Posterior vena cava (tissue), 2 donors: ENCODE data around the gene EXD3. TPM values are rescaled to one million over a fixed set of nuclear protein-coding genes. Genes with fewer than 3 reads are reported as not detected.
"Not testable (repeated sequence)": the region's sequence is repeated elsewhere in the genome, so short reads cannot be mapped to it uniquely, and the experiment has no call there.

ENCODE experiments used
- DNase-seq: peaks from one replicate; pipeline ENCODE4 v3.0.0-alpha.2; 2020; ENCODE audit warnings: low spot score
- intact Hi-C, 2 donors: fragments of 100-400 bp; cut with DNase I; formaldehyde crosslinking; loops; one replicate each; pipeline versions ENCODE4 v1.14.1 to v1.14.2; 2022 to 2023
- total RNA-seq, 2 donors: library from RNA; stranded (reverse); fragmentation: NEBNext Ultra II Directional; extraction: Animal tissue kit (Norgen Biotek cat#: 25700); gene quantifications; one replicate each; pipeline ENCODE4 v1.2.1, GENCODE V29; 2021
- donor health status: DM: yes; HTN: yes; CAD: no.
- donor health status: DM: yes; HTN: yes; CAD: no.

EXD3 gene
- total RNA-seq, 2 donors from 2014 or later = 13.9 to 14.6 TPM

- DNase-seq = no peak
- intact Hi-C loops = no loop called here
These were observed 41.2 kb downstream of the EXD3 start for GRCh38 chr9:137381501-137382443.

- no peak for DNase-seq
- intact Hi-C loops = no loop called here
These were observed 42.4 kb downstream of the EXD3 start for GRCh38 chr9:137380606-137381005.

DNA sequence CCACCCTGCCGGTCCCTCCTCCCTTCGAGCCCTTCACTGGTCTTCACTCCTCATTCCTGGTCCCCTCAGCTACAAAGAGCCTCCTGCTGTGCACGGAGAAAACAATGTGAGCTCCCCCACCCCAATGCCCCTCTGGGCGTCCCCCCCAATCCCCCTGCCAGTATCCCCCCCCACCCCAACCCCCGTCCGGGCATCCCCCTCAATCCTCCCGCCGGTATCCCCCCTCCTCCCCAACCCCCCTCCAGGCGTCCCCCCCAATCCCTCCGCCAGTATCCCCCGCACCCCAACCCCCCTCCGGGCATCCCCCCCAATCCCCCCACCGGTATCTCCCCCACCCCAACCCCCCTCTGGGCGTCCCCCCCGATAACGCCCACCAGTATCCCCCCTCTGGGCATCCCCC lies 42.8 kb downstream of the EXD3 start:
- intact Hi-C loops = no loop called here
- no peak for DNase-seq

- intact Hi-C loops = no loop called here
- no peak for DNase-seq
These were observed 43.2 kb downstream of the EXD3 start for GRCh38 chr9:137379761-137380161.

DNA sequence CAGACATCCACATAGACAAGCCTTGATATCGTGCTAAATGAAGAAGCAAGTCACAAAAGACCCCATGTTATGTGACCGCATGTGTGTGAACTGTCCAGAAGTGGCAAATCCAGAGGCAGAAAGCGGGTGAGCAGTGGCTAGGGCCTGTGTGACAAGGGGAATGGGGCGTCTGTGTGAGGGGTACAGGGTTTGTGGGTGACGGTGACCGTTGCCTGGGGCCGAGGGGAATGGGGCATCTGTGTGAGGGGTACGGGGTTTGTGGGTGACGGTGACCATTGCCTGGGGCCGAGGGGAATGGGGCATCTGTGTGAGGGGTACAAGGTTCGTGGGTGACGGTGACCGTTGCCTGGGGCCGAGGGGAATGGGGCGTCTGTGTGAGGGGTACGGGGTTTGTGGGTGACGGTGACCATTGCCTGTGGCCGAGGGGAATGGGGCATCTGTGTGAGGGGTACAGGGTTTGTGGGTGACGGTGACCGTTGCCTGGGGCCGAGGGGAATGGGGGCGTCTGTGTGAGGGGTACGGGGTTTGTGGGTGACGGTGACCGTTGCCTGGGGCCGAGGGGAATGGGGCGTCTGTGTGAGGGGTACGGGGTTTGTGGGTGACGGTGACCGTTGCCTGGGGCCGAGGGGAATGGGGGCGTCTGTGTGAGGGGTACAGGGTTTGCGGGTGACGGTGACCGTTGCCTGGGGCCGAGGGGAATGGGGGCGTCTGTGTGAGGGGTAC lies 44.1 kb downstream of the EXD3 start:
- DNase-seq, intact Hi-C loops: not testable (repeated sequence)

- DNase-seq = no peak
- intact Hi-C loops = no loop called here
These were observed 46.6 kb downstream of the EXD3 start for GRCh38 chr9:137376386-137376785.

DNA sequence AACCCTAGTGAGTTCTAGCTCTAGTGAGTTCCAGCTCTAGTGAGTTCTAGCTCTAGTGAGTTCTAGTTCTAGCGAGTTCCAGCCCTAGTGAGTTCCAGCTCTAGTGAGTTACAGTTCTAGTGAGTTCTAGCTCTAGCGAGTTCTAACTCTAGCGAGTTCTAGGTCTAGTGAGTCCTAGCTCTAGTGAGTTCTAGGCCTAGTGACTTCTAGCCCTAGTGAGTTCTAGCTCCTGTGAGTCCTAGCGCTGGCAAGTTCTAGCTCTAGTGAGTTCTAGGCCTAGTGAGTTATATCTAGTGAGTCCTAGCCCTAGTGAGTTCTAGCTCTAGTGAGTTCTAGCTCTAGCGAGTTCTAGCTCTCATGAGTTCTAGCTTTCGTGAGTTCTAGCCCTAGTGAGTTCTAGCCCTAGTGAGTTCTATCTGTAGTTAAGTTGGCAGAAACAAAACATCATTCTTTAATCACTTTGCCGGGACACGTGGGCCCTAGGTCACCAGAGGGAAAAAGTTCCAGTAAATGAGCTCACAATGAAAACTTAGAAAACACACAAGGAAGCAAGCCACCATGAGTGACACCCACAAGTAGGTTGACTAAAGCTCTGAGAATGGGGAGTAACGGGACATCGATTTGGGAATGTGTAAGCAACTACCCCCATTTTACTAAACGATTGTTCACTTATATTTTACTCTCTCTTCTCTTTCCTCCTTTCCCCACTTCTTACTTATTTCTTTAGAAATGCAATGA lies 47.5 kb downstream of the EXD3 start:
- DNase-seq = no peak
- intact Hi-C loops = no loop called here

DNA sequence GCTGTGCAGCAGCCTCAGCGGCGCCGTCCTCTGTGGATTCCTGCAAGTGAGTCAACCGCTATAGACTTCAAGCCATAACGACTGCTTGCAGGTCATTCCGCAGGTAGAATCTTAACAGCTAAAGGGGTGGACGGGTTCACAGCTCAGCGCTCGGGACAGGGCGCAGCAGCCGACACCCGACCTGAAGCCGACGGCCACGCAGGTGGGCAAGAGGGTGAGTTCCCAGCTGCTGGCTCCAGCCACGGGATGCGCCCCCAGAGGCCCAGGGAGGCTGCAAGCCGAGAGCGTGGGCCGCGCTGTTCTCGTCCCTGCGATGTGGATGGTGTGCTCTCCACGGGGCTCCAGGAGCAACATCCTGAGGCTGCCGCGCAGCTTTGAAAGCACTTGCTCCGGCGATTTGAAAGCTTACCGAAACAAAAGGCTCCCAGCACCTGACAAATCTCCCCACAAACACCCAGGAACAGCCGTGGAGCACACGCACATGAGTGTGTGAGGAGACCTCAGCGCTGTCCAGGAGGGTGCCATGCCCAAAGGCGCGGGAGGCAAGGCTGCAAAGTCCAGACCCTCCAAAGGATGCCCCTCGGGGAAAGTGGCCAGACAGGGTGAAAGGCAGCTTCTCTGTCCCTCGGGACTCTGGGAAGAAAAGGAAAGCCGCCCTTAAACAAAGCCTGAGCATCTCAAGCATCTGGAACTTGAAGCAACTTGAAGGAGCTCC lies 48.7 kb downstream of the EXD3 start:
- intact Hi-C loops = no loop called here
- DNase-seq = no peak

GRCh38 chr9:137373611-137373980 lies 49.4 kb downstream of the EXD3 start:
- intact Hi-C loops = no loop called here
- DNase-seq = no peak

- no peak for DNase-seq
- intact Hi-C loops = no loop called here
These were observed 50.0 kb downstream of the EXD3 start for GRCh38 chr9:137372693-137373610.

DNA sequence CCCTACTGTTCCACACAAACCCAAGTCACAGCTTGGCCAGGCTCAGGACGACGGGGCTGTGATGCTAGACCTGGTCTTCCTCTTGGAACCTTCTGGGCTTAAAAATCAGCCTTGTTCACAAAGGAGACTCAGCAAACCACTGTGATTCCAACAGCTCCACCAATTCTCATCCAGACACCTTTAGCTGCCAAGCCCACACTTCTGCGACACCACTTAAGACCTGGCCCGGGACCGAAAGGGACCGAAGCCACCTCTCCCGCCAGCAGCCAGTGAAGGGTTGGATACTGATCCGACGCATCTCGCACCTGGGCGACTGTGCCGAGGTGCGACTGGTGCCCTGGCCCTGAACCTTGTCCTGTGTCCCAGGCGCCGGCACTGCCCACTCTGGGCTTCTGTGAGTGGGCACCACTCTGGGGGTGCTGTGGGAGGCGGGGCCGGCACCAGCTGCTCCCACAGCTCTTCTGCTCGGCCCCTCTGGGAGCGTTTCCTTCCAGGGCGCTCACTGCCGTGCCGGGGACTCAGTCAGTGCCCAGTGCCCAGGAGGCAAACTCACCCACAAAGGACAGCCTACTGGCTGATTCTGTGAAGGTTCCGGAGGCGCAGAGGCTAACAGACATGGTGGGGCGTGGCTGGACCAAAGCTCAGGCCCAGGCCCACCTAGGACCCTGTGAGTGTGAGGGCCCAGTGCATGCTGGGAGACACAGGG lies 50.9 kb downstream of the EXD3 start:
- DNase-seq = no peak
- intact Hi-C loops = no loop called here

DNA sequence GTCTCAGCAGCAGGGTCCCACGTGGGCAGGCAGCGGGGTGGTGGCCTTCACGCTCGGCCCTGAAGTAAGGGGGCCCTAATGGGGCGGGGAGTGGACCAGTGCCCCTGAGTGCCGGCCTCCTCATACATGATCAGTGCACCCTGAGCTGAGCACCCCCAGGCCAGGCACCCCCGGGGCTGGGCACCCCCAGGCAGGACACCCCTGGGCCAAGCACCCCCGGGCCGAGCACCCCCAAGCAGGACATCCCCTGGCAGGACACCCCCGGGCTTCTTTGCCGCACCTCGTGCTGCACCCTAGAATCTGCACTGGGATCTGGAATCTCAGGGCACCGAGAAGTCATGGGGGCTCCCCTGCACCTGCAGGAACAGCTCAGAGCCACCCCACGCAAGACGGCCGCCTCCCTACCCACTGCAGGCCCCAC lies 51.4 kb downstream of the EXD3 start:
- intact Hi-C loops = no loop called here
- no peak for DNase-seq

DNA sequence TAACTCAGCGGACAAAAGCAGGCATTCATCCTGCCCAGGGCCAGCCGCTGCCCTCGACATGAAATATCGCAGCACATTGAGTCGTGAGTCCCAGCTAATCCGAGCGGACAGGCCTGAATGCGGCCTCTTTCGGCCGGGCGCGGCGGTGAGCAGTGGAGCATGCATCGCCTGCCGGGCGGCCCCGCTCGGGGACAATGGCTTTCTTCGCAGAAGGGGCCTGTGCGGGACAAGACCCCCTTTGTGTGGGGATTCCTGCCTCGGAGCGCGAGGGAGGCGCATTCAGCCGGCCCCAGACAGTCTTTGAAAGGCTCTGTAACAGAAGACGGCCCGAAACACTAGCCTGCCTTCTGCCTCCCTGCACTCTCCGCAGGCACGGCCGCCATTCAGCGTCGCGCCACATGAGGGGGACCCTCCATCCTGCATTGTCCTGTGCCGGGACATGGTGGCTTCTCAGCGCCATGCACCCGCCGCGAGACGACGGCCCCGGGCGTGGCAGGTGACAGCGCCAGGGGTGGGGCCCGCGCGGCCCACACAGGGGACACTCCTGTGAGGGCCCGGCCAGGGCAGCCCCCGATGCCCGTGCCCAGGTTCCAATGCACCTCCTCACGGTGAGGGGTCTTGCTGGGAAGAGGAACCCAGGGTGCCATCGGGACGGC lies 52.0 kb downstream of the EXD3 start:
- peak; percentile 80 for DNase-seq
- intact Hi-C loops = no loop called here

- intact Hi-C loops = no loop called here
- DNase-seq = no peak
These were observed 52.8 kb downstream of the EXD3 start for GRCh38 chr9:137369911-137370764.

GRCh38 chr9:137369061-137369787 lies 53.7 kb downstream of the EXD3 start:
- DNase-seq = peak; percentile 78

More at GRCh38 chr9:137369061-137369787, 53.7 kb downstream of the EXD3 start:
- intact Hi-C loops = no loop called here
